Stimulated activated CD4-positive, alpha-beta T cell treated with anti-CD3 and anti-CD28 coated beads, Interleukin-4, amount 100 ng/mL, for 48 hours (primary cell): ENCODE results near the gene MED14.

Experiments
- DNase-seq, 2 donors: peaks; one replicate each; pipeline ENCODE4 v3.0.0-alpha.2; 2020; ENCODE audit warnings: low read depth in 2 of 2

Gene MED14

GRCh38 chrX:40612511-40612910, 122.8 kb downstream of the MED14 start:
- no peak for DNase-seq

- DNase-seq = no peak
These were observed 128.0 kb downstream of the MED14 start for GRCh38 chrX:40607381-40607780.

- no peak for DNase-seq
These were observed 131.9 kb downstream of the MED14 start for GRCh38 chrX:40603446-40603845.
